Ectodermal cell (in vitro differentiated cells): Measurements from ENCODE around the gene TMIGD2.

Experiments
- H3K27ac ChIP-seq: 2 replicates; pipeline ENCODE4 v1.7.0; 2013; ENCODE audit warnings: mild to moderate bottlenecking, low read depth, low read length; ENCODE audit not compliant: insufficient read depth, poor library complexity, severe bottlenecking
- H3K27me3 ChIP-seq: 2 replicates; pipeline ENCODE4 v1.7.0; 2013; ENCODE audit warnings: mild to moderate bottlenecking, low read length; ENCODE audit not compliant: insufficient read depth, control insufficient read depth, poor library complexity, severe bottlenecking
- H3K36me3 ChIP-seq: one replicate; pipeline ENCODE4 v1.7.0; 2013; ENCODE audit warnings: low read length; ENCODE audit not compliant: control insufficient read depth, insufficient read depth
- H3K4me1 ChIP-seq: one replicate; pipeline ENCODE4 v1.7.0; 2013; ENCODE audit warnings: low read length; ENCODE audit not compliant: control insufficient read depth, insufficient read depth
- H3K4me3 ChIP-seq: 2 replicates; pipeline ENCODE4 v1.7.0; 2013; ENCODE audit warnings: low read depth, low read length, control low read depth; ENCODE audit not compliant: insufficient read depth
- H3K9me3 ChIP-seq: 2 replicates; pipeline ENCODE4 v1.7.0; 2013; ENCODE audit warnings: mild to moderate bottlenecking, low read length, moderate library complexity; ENCODE audit not compliant: control insufficient read depth
- WGBS, 2 experiments: methylation state at CpG; one replicate each; pipeline ENCODE4 v1.1.7; 2013; ENCODE audit warnings: missing lambda C conversion rate in 2 of 2; 5-methylcytosine and 5-hydroxymethylcytosine counted together

The TMIGD2 gene

GRCh38 chr19:4310247-4311121 lies 8.3 kb upstream of the TMIGD2 start:
- no peak overlapping the region for H3K4me3 ChIP-seq
- no peaks in the 10 kb centered on the region for H3K4me1 ChIP-seq
- WGBS, 2 experiments, result 94% methylated on average over 22 of the region's 22 CpGs
- H3K36me3 ChIP-seq, result peaks cover 28% of the 10 kb centered on the region
- no peaks in the 10 kb centered on the region for H3K27me3 ChIP-seq
- no peak overlapping the region for H3K27ac ChIP-seq
- H3K9me3 ChIP-seq, result no peaks in the 10 kb centered on the region

- Histone ChIP-seq H3K27ac (no peak overlapping the region), H3K9me3 (no peaks in the 10 kb centered on the region), H3K4me3 (no peak overlapping the region), H3K36me3 (peaks cover 10% of the 10 kb centered on the region), H3K4me1 (peaks cover 4% of the 10 kb centered on the region), H3K27me3 (no peaks in the 10 kb centered on the region)
- WGBS, 2 experiments, result 94 to 96% methylated on average over 16 of the region's 16 CpGs
Observed at GRCh38 chr19:4305659-4306058, 3.5 kb upstream of the TMIGD2 start.

GRCh38 chr19:4305257-4305612 lies 3.0 kb upstream of the TMIGD2 start:
- Histone ChIP-seq H3K4me1 (peaks cover 4% of the 10 kb centered on the region), H3K4me3 (peak overlapping the region; percentile 53), H3K27me3 (no peaks in the 10 kb centered on the region), H3K36me3 (peaks cover 6% of the 10 kb centered on the region), H3K27ac (no peak overlapping the region), H3K9me3 (no peaks in the 10 kb centered on the region)
- 80 to 81% methylated on average over 7 of the region's 7 CpGs for WGBS, 2 experiments

- H3K9me3 ChIP-seq, result no peaks in the 10 kb centered on the region
- 3% methylated on average over 52 to 63 of the region's 63 CpGs for WGBS, 2 experiments
- peaks cover 4% of the 10 kb centered on the region for H3K4me1 ChIP-seq
- H3K27me3 ChIP-seq, result no peaks in the 10 kb centered on the region
- H3K36me3 ChIP-seq, result peaks cover 4% of the 10 kb centered on the region
- peak within 1 kb of the TSS; percentile 53 for H3K4me3 ChIP-seq
- no peak within 1 kb of the TSS for H3K27ac ChIP-seq
Observed at GRCh38 chr19:4304538-4305256, 2.5 kb upstream of the TMIGD2 start, which contains the start of gene FSD1. Gene FSD1, plus strand, starts transcription at chr19:4304598. Its CDS starts 149 bp downstream, at chr19:4304747.

- Histone ChIP-seq H3K9me3 (no peaks in the 10 kb centered on the region), H3K36me3 (peaks cover 4% of the 10 kb centered on the region), H3K4me1 (peaks cover 4% of the 10 kb centered on the region), H3K27ac (no peak overlapping the region), H3K4me3 (peak overlapping the region; percentile 53), H3K27me3 (no peaks in the 10 kb centered on the region)
- WGBS, 2 experiments, result 65 to 68% methylated on average over 18 of the region's 18 CpGs
Observed at GRCh38 chr19:4303819-4304537, 1.8 kb upstream of the TMIGD2 start.

GRCh38 chr19:4301590-4302242 lies 473 bp downstream of the TMIGD2 start:
- peaks cover 4% of the 10 kb centered on the region for H3K36me3 ChIP-seq
- no peak overlapping the region for H3K4me3 ChIP-seq
- H3K27me3 ChIP-seq, result no peaks in the 10 kb centered on the region
- H3K4me1 ChIP-seq, result peaks cover 4% of the 10 kb centered on the region
- no peak overlapping the region for H3K27ac ChIP-seq
- no peaks in the 10 kb centered on the region for H3K9me3 ChIP-seq
- 52 to 54% methylated on average over 11 to 13 of the region's 13 CpGs for WGBS, 2 experiments

GRCh38 chr19:4300589-4300988 lies 1.6 kb downstream of the TMIGD2 start:
- no peaks in the 10 kb centered on the region for H3K9me3 ChIP-seq
- 94 to 95% methylated on average over 3 of the region's 3 CpGs for WGBS, 2 experiments
- H3K27me3 ChIP-seq, result no peaks in the 10 kb centered on the region
- no peak overlapping the region for H3K27ac ChIP-seq
- H3K36me3 ChIP-seq, result no peaks in the 10 kb centered on the region
- no peak overlapping the region for H3K4me3 ChIP-seq
- peaks cover 4% of the 10 kb centered on the region for H3K4me1 ChIP-seq

GRCh38 chr19:4298810-4299550 lies 3.2 kb downstream of the TMIGD2 start:
- peaks cover 4% of the 10 kb centered on the region for H3K4me1 ChIP-seq
- H3K9me3 ChIP-seq, result no peaks in the 10 kb centered on the region
- no peaks in the 10 kb centered on the region for H3K36me3 ChIP-seq
- 87 to 89% methylated on average over 8 of the region's 8 CpGs for WGBS, 2 experiments
- H3K27me3 ChIP-seq, result no peaks in the 10 kb centered on the region
- no peak overlapping the region for H3K4me3 ChIP-seq
- H3K27ac ChIP-seq, result no peak overlapping the region
